Stimulated activated CD4-positive, alpha-beta T cell treated with anti-CD3 and anti-CD28 coated beads, TNF-alpha, amount 100 ng/mL, for 24 hours (primary cell): ENCODE measurements around the gene MYL12A.

Experiments
- DNase-seq, 3 experiments: peaks; one replicate each; pipeline ENCODE4 v3.0.0-alpha.2; 2020; ENCODE audit warnings: low read depth in 3 of 3

MYL12A gene

GRCh38 chr18:3225588-3225987, 22.0 kb upstream of the MYL12A start:
- DNase-seq = no peak

GRCh38 chr18:3226048-3226447, 21.6 kb upstream of the MYL12A start:
- no peak for DNase-seq

- no peak for DNase-seq
Measured at GRCh38 chr18:3230401-3231334, 16.9 kb upstream of the MYL12A start.

- no peak for DNase-seq
Measured at GRCh38 chr18:3233004-3233403, 14.6 kb upstream of the MYL12A start.

- DNase-seq = no peak
Measured at GRCh38 chr18:3233433-3234168, 14.0 kb upstream of the MYL12A start.

GRCh38 chr18:3234457-3234856, 13.1 kb upstream of the MYL12A start:
- no peak for DNase-seq

GRCh38 chr18:3235846-3236245, 11.8 kb upstream of the MYL12A start:
- DNase-seq = no peak

- DNase-seq = no peak
Measured at GRCh38 chr18:3236470-3236869, 11.1 kb upstream of the MYL12A start.

GRCh38 chr18:3238742-3239141, 8.9 kb upstream of the MYL12A start:
- no peak for DNase-seq

GRCh38 chr18:3245185-3245564, 2.4 kb upstream of the MYL12A start:
- no peak for DNase-seq

- DNase-seq = peak; percentile 61 to 82 (median 69)
Measured at GRCh38 chr18:3245853-3246634, 1.6 kb upstream of the MYL12A start.

- DNase-seq = no peak
Measured at GRCh38 chr18:3246635-3247239, 864 bp upstream of the MYL12A start.

- no peak for DNase-seq
Measured at GRCh38 chr18:3248062-3248657, 559 bp downstream of the MYL12A start.

- no peak for DNase-seq
Measured at GRCh38 chr18:3248658-3249359, 1.2 kb downstream of the MYL12A start.

GRCh38 chr18:3250237-3251107, 2.9 kb downstream of the MYL12A start:
- no peak for DNase-seq

- DNase-seq = no peak
Measured at GRCh38 chr18:3251249-3251962, 3.8 kb downstream of the MYL12A start.

GRCh38 chr18:3251963-3252277, 4.3 kb downstream of the MYL12A start:
- DNase-seq = no peak

- no peak for DNase-seq
Measured at GRCh38 chr18:3252843-3253242, 5.2 kb downstream of the MYL12A start.

GRCh38 chr18:3254725-3255124, 7.1 kb downstream of the MYL12A start:
- no peak for DNase-seq
